ENCODE results near the gene IQSEC1.

The IQSEC1 gene

GRCh38 chr3:12954891-12955650 lies 118.2 kb downstream of the IQSEC1 start:
- FAIRE-seq (no peak), DNase-seq (ENCODE audit: insufficient read length) (no peak)
- TF ChIP-seq POLR2AphosphoS5 (IDR thresholded peaks at IDR 0.05; ENCODE audit: low read depth, low read length) (no peak), POLR2A (IDR thresholded peaks at IDR 0.05; ENCODE audit: low read depth, low read length) (no peak), TAF1 (IDR thresholded peaks at IDR 0.05; ENCODE audit: borderline replicate concordance, low read depth, low read length) (no peak)

DNA sequence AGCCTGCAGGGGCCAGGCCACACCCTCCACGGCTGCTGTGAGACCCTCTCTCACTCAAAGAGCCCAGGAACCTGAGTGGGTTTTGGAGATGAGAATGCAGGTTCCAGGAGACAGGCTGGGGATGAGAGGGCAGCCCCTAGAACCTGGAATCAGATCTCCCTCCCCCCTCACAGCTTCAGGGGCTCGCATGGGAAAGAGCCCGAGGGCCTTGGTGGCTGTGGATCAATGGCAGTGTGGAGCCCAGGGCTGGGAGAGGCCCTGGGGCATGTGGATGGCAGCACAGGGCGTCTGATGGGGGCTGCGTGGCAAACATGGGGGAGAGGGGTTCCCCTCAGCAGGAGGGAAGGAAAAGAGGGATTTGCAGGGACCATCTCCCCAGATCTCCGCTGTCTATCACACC lies 119.0 kb downstream of the IQSEC1 start:
- TF ChIP-seq TAF1 (IDR thresholded peaks at IDR 0.05; ENCODE audit: borderline replicate concordance, low read depth, low read length) (no peak), POLR2A (IDR thresholded peaks at IDR 0.05; ENCODE audit: low read depth, low read length) (no peak)
- no peak for DNase-seq (ENCODE audit: insufficient read length)
- no peak for FAIRE-seq

GRCh38 chr3:12953201-12953995 lies 119.8 kb downstream of the IQSEC1 start:
- FAIRE-seq (no peak), DNase-seq (ENCODE audit: insufficient read length) (no peak)
- TF ChIP-seq POLR2AphosphoS5 (IDR thresholded peaks at IDR 0.05; ENCODE audit: low read depth, low read length): no peak
- TF ChIP-seq TAF1 (IDR thresholded peaks at IDR 0.05; ENCODE audit: borderline replicate concordance, low read depth, low read length): no peak
- no peak for TF ChIP-seq POLR2A (IDR thresholded peaks at IDR 0.05; ENCODE audit: low read depth, low read length)

DNA sequence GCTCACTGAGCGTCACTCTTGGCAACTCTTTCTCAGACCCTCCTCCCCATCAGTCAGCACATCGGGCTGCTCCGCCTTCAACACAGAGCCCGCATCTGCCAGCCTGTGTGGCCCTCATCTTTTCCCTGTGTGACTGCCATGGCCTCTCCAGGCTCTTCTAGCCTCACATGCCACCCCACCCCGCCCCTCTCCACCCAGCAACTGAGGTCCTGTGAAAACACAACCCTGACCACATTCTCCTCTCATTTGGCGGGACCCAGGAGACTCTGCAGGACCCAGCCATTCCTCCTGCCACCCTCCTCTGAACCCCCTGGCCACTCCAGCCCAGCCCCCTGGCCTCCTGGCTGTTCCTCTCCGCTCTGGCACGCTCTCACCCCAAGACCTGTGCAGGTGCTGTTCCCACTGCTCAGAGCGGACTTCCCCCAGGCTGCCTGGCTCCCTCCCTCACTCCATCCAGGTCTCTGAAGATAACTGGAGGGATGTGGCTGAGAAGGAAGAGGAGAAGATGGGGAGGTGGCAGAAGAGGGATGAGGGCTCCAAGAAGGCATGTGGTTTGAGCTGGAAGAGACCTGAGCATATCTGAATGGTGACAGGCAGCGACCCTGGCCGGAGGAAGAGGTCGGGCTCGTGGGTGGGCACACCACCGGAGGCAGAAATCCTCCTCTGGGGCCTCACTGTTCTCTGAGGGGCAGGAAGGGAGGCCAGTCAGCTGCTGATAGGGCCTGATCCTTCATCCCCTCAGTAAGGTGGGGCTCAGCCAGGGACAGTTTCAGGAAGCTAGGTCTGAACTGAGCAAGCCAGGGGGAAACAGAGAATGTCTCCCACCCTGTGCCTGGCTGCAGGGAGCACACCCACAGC lies 120.7 kb downstream of the IQSEC1 start:
- TF ChIP-seq POLR2A (IDR thresholded peaks at IDR 0.05; ENCODE audit: low read depth, low read length) (no peak), TAF1 (IDR thresholded peaks at IDR 0.05; ENCODE audit: borderline replicate concordance, low read depth, low read length) (no peak), POLR2AphosphoS5 (IDR thresholded peaks at IDR 0.05; ENCODE audit: low read depth, low read length) (no peak)
- FAIRE-seq: no peak
- no peak for DNase-seq (ENCODE audit: insufficient read length)

- no peak for DNase-seq (ENCODE audit: insufficient read length)
- FAIRE-seq: peak; percentile 33
- TF ChIP-seq POLR2AphosphoS5 (IDR thresholded peaks at IDR 0.05; ENCODE audit: low read depth, low read length) (no peak), TAF1 (IDR thresholded peaks at IDR 0.05; ENCODE audit: borderline replicate concordance, low read depth, low read length) (no peak), POLR2A (IDR thresholded peaks at IDR 0.05; ENCODE audit: low read depth, low read length) (no peak)
Measured at GRCh38 chr3:12948891-12949711, 124.1 kb downstream of the IQSEC1 start.

DNA sequence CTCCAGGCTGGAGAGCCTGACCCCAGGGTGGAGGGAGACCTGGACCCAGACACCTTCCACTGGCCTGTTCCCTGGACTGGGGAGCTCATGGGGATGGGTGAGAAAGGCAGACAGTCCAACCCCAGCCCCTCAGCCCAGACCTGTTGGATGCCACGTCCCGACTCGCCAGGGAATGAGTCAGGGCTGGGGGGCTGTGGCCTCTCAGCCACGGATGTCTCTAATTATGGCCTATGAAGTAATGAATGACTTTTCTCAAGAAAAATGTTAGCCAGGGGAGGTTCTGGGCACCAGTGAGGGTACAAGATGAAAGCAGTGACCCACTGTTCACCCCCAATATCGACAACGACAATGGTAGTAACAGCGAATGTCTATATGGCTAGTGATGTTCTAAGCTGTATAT lies 124.9 kb downstream of the IQSEC1 start:
- FAIRE-seq: no peak
- no peak for TF ChIP-seq TAF1 (IDR thresholded peaks at IDR 0.05; ENCODE audit: borderline replicate concordance, low read depth, low read length)
- TF ChIP-seq POLR2AphosphoS5 (IDR thresholded peaks at IDR 0.05; ENCODE audit: low read depth, low read length): no peak
- no peak for TF ChIP-seq POLR2A (IDR thresholded peaks at IDR 0.05; ENCODE audit: low read depth, low read length)
- DNase-seq (ENCODE audit: insufficient read length): no peak

- no peak for FAIRE-seq
- TF ChIP-seq POLR2A (IDR thresholded peaks at IDR 0.05; ENCODE audit: low read depth, low read length) (no peak), POLR2AphosphoS5 (IDR thresholded peaks at IDR 0.05; ENCODE audit: low read depth, low read length) (no peak), TAF1 (IDR thresholded peaks at IDR 0.05; ENCODE audit: borderline replicate concordance, low read depth, low read length) (no peak)
- DNase-seq (ENCODE audit: insufficient read length): no peak
Measured at GRCh38 chr3:12947504-12948369, 125.5 kb downstream of the IQSEC1 start.

DNA sequence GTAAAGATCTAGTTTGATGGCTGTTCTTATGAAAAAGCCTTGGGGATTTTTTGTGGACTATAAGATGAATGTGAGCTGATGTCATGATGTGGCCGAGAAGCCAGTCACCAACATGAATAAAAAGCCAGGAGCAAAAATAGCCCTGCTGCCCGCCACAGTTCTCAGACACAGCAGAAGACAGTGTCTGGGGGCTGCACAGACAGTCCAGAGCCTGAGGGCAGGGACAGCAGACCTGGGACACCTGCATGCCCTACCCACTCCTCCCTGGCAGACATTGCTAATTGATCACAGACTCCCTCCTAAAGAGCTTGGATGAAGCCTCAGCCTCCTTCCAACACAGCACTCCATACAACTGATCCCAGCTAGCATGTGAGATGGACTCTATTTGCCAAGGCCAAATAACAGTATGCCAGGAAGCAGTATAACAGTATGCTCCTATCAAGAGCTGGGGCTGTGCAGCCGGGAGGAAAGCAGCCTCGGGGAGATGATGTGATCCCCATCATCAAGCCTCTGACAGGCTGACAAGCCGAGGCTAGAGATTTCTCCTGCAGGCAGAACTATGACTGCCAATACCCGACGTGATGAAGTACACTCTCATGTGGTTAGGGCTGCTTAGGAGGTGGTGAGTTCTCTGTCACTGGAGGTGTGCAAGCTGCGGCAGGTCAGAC lies 126.4 kb downstream of the IQSEC1 start:
- DNase-seq (ENCODE audit: insufficient read length): no peak
- peak; percentile 36 for FAIRE-seq
- TF ChIP-seq TAF1 (IDR thresholded peaks at IDR 0.05; ENCODE audit: borderline replicate concordance, low read depth, low read length) (no peak), POLR2AphosphoS5 (IDR thresholded peaks at IDR 0.05; ENCODE audit: low read depth, low read length) (no peak), POLR2A (IDR thresholded peaks at IDR 0.05; ENCODE audit: low read depth, low read length) (no peak)

DNA sequence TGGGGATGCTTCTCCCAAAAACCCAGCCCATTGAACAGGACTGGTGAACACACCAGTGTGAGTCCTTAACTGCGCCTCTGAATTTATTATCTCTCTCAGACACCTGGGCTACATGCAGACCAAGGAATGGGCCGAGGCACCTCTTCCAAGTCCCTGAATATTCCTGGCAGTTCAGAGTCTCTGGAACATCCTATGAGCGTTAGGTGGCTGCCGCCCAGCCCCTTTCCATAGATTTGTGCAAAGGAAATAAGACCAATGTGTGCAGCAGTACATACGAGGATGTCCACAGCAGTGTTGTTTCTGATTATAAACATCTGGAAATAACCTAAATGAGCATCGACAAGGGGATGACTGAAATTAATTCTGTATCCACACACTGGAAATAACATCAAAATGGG lies 127.0 kb downstream of the IQSEC1 start:
- FAIRE-seq (no peak), DNase-seq (ENCODE audit: insufficient read length) (no peak)
- TF ChIP-seq POLR2AphosphoS5 (IDR thresholded peaks at IDR 0.05; ENCODE audit: low read depth, low read length) (no peak), POLR2A (IDR thresholded peaks at IDR 0.05; ENCODE audit: low read depth, low read length) (no peak), TAF1 (IDR thresholded peaks at IDR 0.05; ENCODE audit: borderline replicate concordance, low read depth, low read length) (no peak)

All from GM12892 (cell line).